MM.1S (cell line): ENCODE results near the gene SH3PXD2A.

Source experiments
- DNase-seq: peaks from one replicate; pipeline ENCODE4 v3.0.0-alpha.2; 2015
- H2AFZ ChIP-seq: fragments of 300-600 bp; sonication (generic); 2 replicates; pipeline ENCODE4 v1.6.0; 2016; ENCODE audit warnings: antibody characterized with exemption, low read length
- H3F3A ChIP-seq: fragments of 300-600 bp; sonication (generic); 2 replicates; pipeline ENCODE4 v1.6.1; 2016; ENCODE audit warnings: mild to moderate bottlenecking, antibody characterized with exemption, low read length, moderate library complexity, mixed read lengths; ENCODE audit not compliant: insufficient read depth
- H3K27ac ChIP-seq: fragments of 300-600 bp; sonication (generic); 2 replicates; pipeline ENCODE4 v1.5.1; 2016; ENCODE audit warnings: mild to moderate bottlenecking, low read length
- H3K27me3 ChIP-seq: fragments of 300-600 bp; sonication (generic); replicated peaks from 2 replicates; pipeline ENCODE4 v1.6.0; 2016; ENCODE audit warnings: low read length; ENCODE audit not compliant: insufficient read depth
- H3K36me3 ChIP-seq: fragments of 300-600 bp; sonication (generic); replicated peaks from 2 replicates; pipeline ENCODE4 v1.6.1; 2016; ENCODE audit warnings: mild to moderate bottlenecking, low read length, mixed read lengths; ENCODE audit not compliant: insufficient read depth
- H3K4me1 ChIP-seq: fragments of 300-600 bp; sonication (generic); 2 replicates; pipeline ENCODE4 v1.6.1; 2016; ENCODE audit warnings: low read length, mixed read lengths
- H3K4me2 ChIP-seq: fragments of 300-600 bp; sonication (generic); 2 replicates; pipeline ENCODE4 v1.6.0; 2016; ENCODE audit warnings: low read depth, low read length
- H3K4me3 ChIP-seq: fragments of 300-600 bp; sonication (generic); 2 replicates; pipeline ENCODE4 v1.5.1; 2016; ENCODE audit warnings: low read length, mixed read lengths
- H3K79me2 ChIP-seq: fragments of 300-600 bp; sonication (generic); 2 replicates; pipeline ENCODE4 v1.6.1; 2016; ENCODE audit warnings: mixed run types, low read length, mixed read lengths
- H3K9ac ChIP-seq: fragments of 300-600 bp; sonication (generic); 2 replicates; pipeline ENCODE4 v1.6.1; 2016; ENCODE audit warnings: low read length, mixed read lengths
- H3K9me2 ChIP-seq: fragments of 300-600 bp; sonication (generic); replicated peaks from 2 replicates; pipeline ENCODE4 v1.6.1; 2016; ENCODE audit warnings: mild to moderate bottlenecking, low read length, mixed read lengths; ENCODE audit not compliant: insufficient read depth
- H3K9me3 ChIP-seq: fragments of 300-600 bp; sonication (generic); replicated peaks from 2 replicates; pipeline ENCODE4 v1.6.1; 2016; ENCODE audit warnings: mild to moderate bottlenecking, low read length, mixed read lengths; ENCODE audit not compliant: insufficient read depth
- H4K20me1 ChIP-seq: fragments of 300-600 bp; sonication (generic); 2 replicates; pipeline ENCODE4 v1.6.1; 2016; ENCODE audit warnings: mild to moderate bottlenecking, low read length, moderate library complexity, mixed read lengths; ENCODE audit not compliant: insufficient read depth
- EZH2 ChIP-seq: fragments of 300-600 bp; sonication (generic); optimal IDR thresholded peaks from 2 replicates; pipeline ENCODE3; 2017; ENCODE audit warnings: low read depth, mild to moderate bottlenecking, antibody characterized with exemption, low read length, mixed read lengths
- EZH2phosphoT487 ChIP-seq: fragments of 300-600 bp; sonication (generic); IDR thresholded peaks from 2 replicates; pipeline ENCODE4 v1.6.1; 2018; ENCODE audit warnings: antibody characterized with exemption, low read length
- TF ChIP-seq, protein P1 (sequence below): fragments of 300-600 bp; sonication (generic); IDR thresholded peaks from 2 replicates; pipeline ENCODE4 v1.5.1; 2016; ENCODE audit warnings: antibody characterized with exemption, low read length, mixed read lengths

SH3PXD2A gene

GRCh38 chr10:103575416-103576075 is 279.8 kb downstream of the SH3PXD2A start:
- H4K20me1 ChIP-seq: no peaks in the 10 kb centered on the region
- TF ChIP-seq, protein P1, sequence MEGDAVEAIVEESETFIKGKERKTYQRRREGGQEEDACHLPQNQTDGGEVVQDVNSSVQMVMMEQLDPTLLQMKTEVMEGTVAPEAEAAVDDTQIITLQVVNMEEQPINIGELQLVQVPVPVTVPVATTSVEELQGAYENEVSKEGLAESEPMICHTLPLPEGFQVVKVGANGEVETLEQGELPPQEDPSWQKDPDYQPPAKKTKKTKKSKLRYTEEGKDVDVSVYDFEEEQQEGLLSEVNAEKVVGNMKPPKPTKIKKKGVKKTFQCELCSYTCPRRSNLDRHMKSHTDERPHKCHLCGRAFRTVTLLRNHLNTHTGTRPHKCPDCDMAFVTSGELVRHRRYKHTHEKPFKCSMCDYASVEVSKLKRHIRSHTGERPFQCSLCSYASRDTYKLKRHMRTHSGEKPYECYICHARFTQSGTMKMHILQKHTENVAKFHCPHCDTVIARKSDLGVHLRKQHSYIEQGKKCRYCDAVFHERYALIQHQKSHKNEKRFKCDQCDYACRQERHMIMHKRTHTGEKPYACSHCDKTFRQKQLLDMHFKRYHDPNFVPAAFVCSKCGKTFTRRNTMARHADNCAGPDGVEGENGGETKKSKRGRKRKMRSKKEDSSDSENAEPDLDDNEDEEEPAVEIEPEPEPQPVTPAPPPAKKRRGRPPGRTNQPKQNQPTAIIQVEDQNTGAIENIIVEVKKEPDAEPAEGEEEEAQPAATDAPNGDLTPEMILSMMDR: no peak
- TF ChIP-seq EZH2 (no peak), EZH2phosphoT487 (no peak)
- H3K27me3 ChIP-seq: no peaks in the 10 kb centered on the region
- no peaks in the 10 kb centered on the region for H3K9me2 ChIP-seq
- H3K27ac ChIP-seq: no peak overlapping the region
- no peak overlapping the region for H3K4me2 ChIP-seq
- peaks cover 15% of the 10 kb centered on the region for H3K4me1 ChIP-seq
- no peaks in the 10 kb centered on the region for H3K79me2 ChIP-seq
- H3K9ac ChIP-seq: no peak overlapping the region
- DNase-seq: no peak
- no peaks in the 10 kb centered on the region for H3K36me3 ChIP-seq
- H3K4me3 ChIP-seq: no peak overlapping the region
- peaks cover 4% of the 10 kb centered on the region; the same call in 1 of the 2 replicates for H3F3A ChIP-seq
- no peak overlapping the region for H2AFZ ChIP-seq
- H3K9me3 ChIP-seq: no peaks in the 10 kb centered on the region

- Histone ChIP-seq H3K27ac (no peak overlapping the region), H3K4me1 (peaks cover 13% of the 10 kb centered on the region), H3K79me2 (no peaks in the 10 kb centered on the region), H3K27me3 (no peaks in the 10 kb centered on the region), H3K9me3 (no peaks in the 10 kb centered on the region), H3K4me2 (no peak overlapping the region), H3K9ac (no peak overlapping the region), H3K36me3 (no peaks in the 10 kb centered on the region), H3F3A (peaks cover 4% of the 10 kb centered on the region; the same call in 1 of the 2 replicates), H4K20me1 (no peaks in the 10 kb centered on the region), H3K9me2 (no peaks in the 10 kb centered on the region), H3K4me3 (no peak overlapping the region), H2AFZ (no peak overlapping the region)
- TF ChIP-seq, protein P1: no peak
- no peak for TF ChIP-seq EZH2phosphoT487
- TF ChIP-seq EZH2: no peak
- no peak for DNase-seq
These were observed 281.0 kb downstream of the SH3PXD2A start for GRCh38 chr10:103574097-103575061.

- TF ChIP-seq, protein P1: no peak
- TF ChIP-seq EZH2phosphoT487 (no peak), EZH2 (no peak)
- no peak overlapping the region for H3K27ac ChIP-seq
- no peak overlapping the region for H3K4me2 ChIP-seq
- H2AFZ ChIP-seq: no peak overlapping the region
- DNase-seq: no peak
- no peak overlapping the region for H3K4me3 ChIP-seq
- no peaks in the 10 kb centered on the region for H4K20me1 ChIP-seq
- no peaks in the 10 kb centered on the region for H3K27me3 ChIP-seq
- no peak overlapping the region for H3K9ac ChIP-seq
- peaks cover under 1% of the 10 kb centered on the region; the same call in 1 of the 2 replicates for H3K4me1 ChIP-seq
- H3K9me3 ChIP-seq: no peaks in the 10 kb centered on the region
- H3K79me2 ChIP-seq: no peaks in the 10 kb centered on the region
- H3F3A ChIP-seq: no peaks in the 10 kb centered on the region
- H3K36me3 ChIP-seq: no peaks in the 10 kb centered on the region
- no peaks in the 10 kb centered on the region for H3K9me2 ChIP-seq
These were observed 282.2 kb downstream of the SH3PXD2A start for GRCh38 chr10:103573205-103573487.
